GM12872 (cell line): ENCODE results near the gene LRP1B.

Source experiments
- TF ChIP-seq, protein P1 (sequence below): IDR thresholded peaks from 3 replicates; pipeline ENCODE4 v1.5.1; 2011; ENCODE audit warnings: low read depth, mild to moderate bottlenecking, low read length, moderate library complexity; ENCODE audit not compliant: insufficient read depth

Gene LRP1B

DNA sequence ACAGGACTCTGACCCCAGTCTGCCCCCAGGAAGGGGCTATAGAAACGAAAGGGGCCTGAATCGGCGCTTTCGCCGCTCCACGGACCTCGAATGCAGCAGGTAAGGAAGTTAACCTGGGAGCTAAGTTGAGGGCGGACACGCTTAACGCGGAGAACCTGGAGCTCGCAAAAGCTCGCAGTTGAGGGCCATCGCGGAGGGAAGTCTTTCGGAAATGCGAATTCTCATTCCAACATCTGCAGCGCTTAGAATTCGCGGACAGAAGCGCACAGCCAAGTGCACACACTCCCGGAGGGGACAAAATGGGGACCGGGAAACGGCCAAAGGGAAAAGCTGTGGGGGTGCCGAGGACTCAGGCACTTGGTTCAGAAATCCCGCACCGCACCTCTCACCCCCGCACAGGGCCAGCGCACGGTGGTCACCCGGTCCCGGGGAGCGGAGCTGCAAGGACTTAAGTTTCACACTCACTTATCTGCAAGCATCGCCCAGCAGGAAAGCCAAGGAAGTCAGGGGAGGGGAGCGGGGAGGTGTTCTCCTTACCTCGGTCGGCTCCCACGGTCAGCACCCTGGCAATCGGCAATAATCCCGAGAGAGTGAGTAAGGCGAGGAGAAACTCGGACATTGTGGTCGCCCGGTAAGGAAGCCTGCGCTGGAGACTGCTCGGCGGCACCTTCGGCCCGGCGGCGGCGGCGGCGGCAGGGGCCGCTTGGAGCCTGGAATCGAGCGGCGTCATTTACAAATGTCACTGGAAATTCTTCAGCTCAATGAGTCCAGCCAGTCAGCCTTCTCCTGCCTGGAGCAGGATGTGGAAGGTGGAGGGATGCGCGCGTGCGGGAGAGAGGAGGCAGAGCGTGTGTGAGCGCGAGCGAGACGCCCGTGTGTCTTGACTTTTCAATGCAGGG lies 456 bp downstream of the LRP1B start:
- TF ChIP-seq, protein P1, sequence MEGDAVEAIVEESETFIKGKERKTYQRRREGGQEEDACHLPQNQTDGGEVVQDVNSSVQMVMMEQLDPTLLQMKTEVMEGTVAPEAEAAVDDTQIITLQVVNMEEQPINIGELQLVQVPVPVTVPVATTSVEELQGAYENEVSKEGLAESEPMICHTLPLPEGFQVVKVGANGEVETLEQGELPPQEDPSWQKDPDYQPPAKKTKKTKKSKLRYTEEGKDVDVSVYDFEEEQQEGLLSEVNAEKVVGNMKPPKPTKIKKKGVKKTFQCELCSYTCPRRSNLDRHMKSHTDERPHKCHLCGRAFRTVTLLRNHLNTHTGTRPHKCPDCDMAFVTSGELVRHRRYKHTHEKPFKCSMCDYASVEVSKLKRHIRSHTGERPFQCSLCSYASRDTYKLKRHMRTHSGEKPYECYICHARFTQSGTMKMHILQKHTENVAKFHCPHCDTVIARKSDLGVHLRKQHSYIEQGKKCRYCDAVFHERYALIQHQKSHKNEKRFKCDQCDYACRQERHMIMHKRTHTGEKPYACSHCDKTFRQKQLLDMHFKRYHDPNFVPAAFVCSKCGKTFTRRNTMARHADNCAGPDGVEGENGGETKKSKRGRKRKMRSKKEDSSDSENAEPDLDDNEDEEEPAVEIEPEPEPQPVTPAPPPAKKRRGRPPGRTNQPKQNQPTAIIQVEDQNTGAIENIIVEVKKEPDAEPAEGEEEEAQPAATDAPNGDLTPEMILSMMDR: no peak

- TF ChIP-seq, protein P1: no peak
Observed at GRCh38 chr2:142128105-142128504, 2.7 kb downstream of the LRP1B start.

DNA sequence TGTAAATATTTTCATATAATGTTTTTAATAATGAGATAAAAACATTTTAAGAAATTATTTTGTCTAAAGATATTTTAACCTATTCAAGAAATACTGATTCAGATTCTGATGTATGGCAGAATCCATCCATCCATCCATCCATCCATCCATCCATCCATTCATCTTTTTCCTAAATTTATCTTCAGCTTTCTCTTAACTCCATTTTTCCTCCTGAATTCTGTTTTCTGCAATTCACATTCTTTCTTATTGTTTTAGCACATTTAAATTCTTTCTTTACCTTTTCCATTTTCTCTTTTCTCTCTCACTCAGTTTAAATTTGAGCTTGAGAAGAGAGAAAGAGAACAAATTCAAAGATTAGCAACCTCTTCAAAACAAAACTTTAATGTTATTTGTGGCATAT lies 3.6 kb downstream of the LRP1B start:
- TF ChIP-seq, protein P1: no peak

- TF ChIP-seq, protein P1: no peak
Observed at GRCh38 chr2:142124706-142125105, 6.1 kb downstream of the LRP1B start.

GRCh38 chr2:142119347-142119746 lies 11.5 kb downstream of the LRP1B start:
- TF ChIP-seq, protein P1: no peak

DNA sequence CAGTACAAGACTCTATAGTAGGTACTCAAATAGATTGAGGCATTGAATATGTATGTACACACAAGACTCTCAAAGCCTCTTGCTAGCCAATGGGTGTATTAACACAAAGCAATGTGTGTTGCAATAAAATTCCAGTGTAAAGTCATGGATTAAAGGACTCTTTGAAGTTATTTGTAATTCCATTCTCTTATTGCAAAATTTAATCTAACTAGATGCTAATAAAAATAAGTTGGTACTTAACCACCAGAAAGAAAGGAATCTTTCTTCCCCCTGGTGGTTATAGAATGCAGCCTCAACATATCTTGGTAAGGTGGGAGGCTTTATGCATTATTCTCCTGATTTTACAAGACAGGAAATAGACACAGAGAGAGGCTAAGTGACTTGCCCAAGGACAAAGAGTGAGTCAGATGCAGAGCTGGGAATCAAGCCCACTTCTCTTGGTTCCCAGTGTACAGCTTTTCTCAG lies 18.0 kb downstream of the LRP1B start:
- TF ChIP-seq, protein P1: no peak

DNA sequence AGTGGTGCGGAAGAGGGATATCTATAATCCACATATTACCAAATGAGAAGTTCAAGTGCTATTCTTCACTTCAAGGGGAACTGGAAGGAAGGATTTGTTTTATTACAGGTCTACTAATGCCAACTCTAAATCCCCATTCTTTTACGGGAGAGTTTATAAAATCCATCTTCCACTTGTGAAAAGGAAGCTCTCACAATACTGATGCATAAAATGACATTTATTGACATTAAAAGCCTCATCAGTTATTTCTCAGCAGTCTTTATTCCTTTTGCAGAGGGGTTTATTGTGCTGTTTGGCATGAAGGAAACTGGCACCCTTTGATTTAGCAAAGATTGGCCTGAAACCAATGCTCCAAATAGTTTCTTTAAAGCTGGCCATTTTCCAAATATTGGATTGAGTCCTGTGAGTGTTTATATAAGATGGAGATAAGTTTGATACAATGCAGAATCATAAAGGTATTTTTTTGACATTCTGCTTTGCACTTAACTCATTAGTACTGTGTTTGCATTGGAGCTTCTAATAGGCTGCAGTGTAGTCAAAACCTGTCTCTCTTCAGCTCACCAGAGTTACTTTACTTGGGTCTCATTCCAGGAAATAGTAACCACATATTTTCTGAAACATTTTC lies 26.6 kb downstream of the LRP1B start:
- TF ChIP-seq, protein P1: no peak
